ENCODE results near the gene CRYGB. TPM values are rescaled to one million over a fixed set of nuclear protein-coding genes. Genes with fewer than 3 reads are reported as not detected.

The CRYGB gene
- total RNA-seq, 1 donor from 2014 or later: not detected

GRCh38 chr2:208135794-208136715 lies 9.9 kb downstream of the CRYGB start:
- H3K27me3 Mint-ChIP-seq (ENCODE audit: unreplicated experiment): peaks cover 2% of the 10 kb centered on the region
- no peak overlapping the region for H3K27ac Mint-ChIP-seq (ENCODE audit: unreplicated experiment)
- TF ChIP-seq CTCF (IDR thresholded peaks at IDR 0.05; ENCODE audit: partially characterized antibody, unreplicated experiment): no peak
- no peak overlapping the region for H3K4me3 Mint-ChIP-seq (ENCODE audit: unreplicated experiment)
- peaks cover 12% of the 10 kb centered on the region for H3K36me3 Mint-ChIP-seq (ENCODE audit: unreplicated experiment)
- H3K4me1 Mint-ChIP-seq (ENCODE audit: low read depth, unreplicated experiment): no peaks in the 10 kb centered on the region
- DNase-seq: no peak
- peaks cover 4% of the 10 kb centered on the region for H3K9me3 Mint-ChIP-seq (ENCODE audit: unreplicated experiment)

- H3K36me3 Mint-ChIP-seq (ENCODE audit: unreplicated experiment): peaks cover 12% of the 10 kb centered on the region
- DNase-seq: no peak
- no peak for TF ChIP-seq CTCF (IDR thresholded peaks at IDR 0.05; ENCODE audit: partially characterized antibody, unreplicated experiment)
- H3K4me3 Mint-ChIP-seq (ENCODE audit: unreplicated experiment): no peak overlapping the region
- H3K27ac Mint-ChIP-seq (ENCODE audit: unreplicated experiment): no peak overlapping the region
- H3K4me1 Mint-ChIP-seq (ENCODE audit: low read depth, unreplicated experiment): no peaks in the 10 kb centered on the region
- peaks cover 4% of the 10 kb centered on the region for H3K9me3 Mint-ChIP-seq (ENCODE audit: unreplicated experiment)
- peaks cover 2% of the 10 kb centered on the region for H3K27me3 Mint-ChIP-seq (ENCODE audit: unreplicated experiment)
These were observed 10.9 kb downstream of the CRYGB start for GRCh38 chr2:208134928-208135586.

- Mint-ChIP-seq H3K4me1 (ENCODE audit: low read depth, unreplicated experiment) (no peaks in the 10 kb centered on the region), H3K36me3 (ENCODE audit: unreplicated experiment) (no peaks in the 10 kb centered on the region), H3K27ac (ENCODE audit: unreplicated experiment) (no peak overlapping the region), H3K4me3 (ENCODE audit: unreplicated experiment) (no peak overlapping the region), H3K27me3 (ENCODE audit: unreplicated experiment) (peaks cover 2% of the 10 kb centered on the region), H3K9me3 (ENCODE audit: unreplicated experiment) (no peaks in the 10 kb centered on the region)
- DNase-seq: no peak
- TF ChIP-seq CTCF (IDR thresholded peaks at IDR 0.05; ENCODE audit: partially characterized antibody, unreplicated experiment): no peak
These were observed 15.2 kb downstream of the CRYGB start for GRCh38 chr2:208130712-208131110.

GRCh38 chr2:208129744-208130711 lies 15.9 kb downstream of the CRYGB start, which contains the start of gene CRYGC:
Gene CRYGC (minus strand): TSS chr2:208129828. CDS start chr2:208129792, 36 bp downstream.
- no peak for TF ChIP-seq CTCF (IDR thresholded peaks at IDR 0.05; ENCODE audit: partially characterized antibody, unreplicated experiment)
- H3K27ac Mint-ChIP-seq (ENCODE audit: unreplicated experiment): no peak within 1 kb of the TSS
- no peak for DNase-seq
- H3K36me3 Mint-ChIP-seq (ENCODE audit: unreplicated experiment): no peaks in the 10 kb centered on the region
- H3K4me1 Mint-ChIP-seq (ENCODE audit: low read depth, unreplicated experiment): no peaks in the 10 kb centered on the region
- H3K27me3 Mint-ChIP-seq (ENCODE audit: unreplicated experiment): peaks cover 2% of the 10 kb centered on the region
- no peaks in the 10 kb centered on the region for H3K9me3 Mint-ChIP-seq (ENCODE audit: unreplicated experiment)
- no peak within 1 kb of the TSS for H3K4me3 Mint-ChIP-seq (ENCODE audit: unreplicated experiment)

All from glutamatergic neuron (in vitro differentiated cells).